Ascending aorta (tissue), 2 donors: ENCODE measurements around the gene MRPL44. TPM values are rescaled to one million over a fixed set of nuclear protein-coding genes. Genes with fewer than 3 reads are reported as not detected.
A peak's percentile ranks its signal among the peaks of the same experiment; 100 is the strongest.

Source experiments
- DNase-seq, 2 donors: peaks; one replicate each; pipeline ENCODE4 v3.0.0-alpha.2; 2019; ENCODE audit warnings: low spot score in 2 of 2
- H3K27ac ChIP-seq, 2 donors: fragments of 200-600 bp; sonication (generic); one replicate each; pipeline ENCODE4 v1.5.1; 2016 to 2017; ENCODE audit warnings: mild to moderate bottlenecking in 1 of 2
- H3K27me3 ChIP-seq: fragments of 200-600 bp; sonication (generic); one replicate; pipeline ENCODE4 v1.5.1; 2017
- H3K36me3 ChIP-seq, 2 donors: fragments of 200-600 bp; sonication (generic); one replicate each; pipeline ENCODE4 v1.5.1; 2016
- H3K4me1 ChIP-seq, 2 donors: fragments of 200-600 bp; sonication (generic); one replicate each; pipeline ENCODE4 v1.5.1; 2016 to 2017; ENCODE audit warnings: mild to moderate bottlenecking in 1 of 2
- H3K4me3 ChIP-seq, 2 donors: fragments of 200-600 bp; sonication (generic); one replicate each; pipeline ENCODE4 v1.5.1; 2016 to 2017; ENCODE audit warnings: mild to moderate bottlenecking in 1 of 2
- H3K9me3 ChIP-seq, 2 donors: fragments of 200-600 bp; sonication (generic); one replicate each; pipeline ENCODE4 v1.5.1; 2016
- CTCF ChIP-seq, 3 experiments: fragments of 200-600 bp in 2 of 3; fragments of 450-650 bp in 1 of 3; sonication (generic) in 2 of 3; IDR thresholded peaks; one replicate each; pipeline ENCODE4 v1.5.1; 2016 to 2019; ENCODE audit warnings: antibody characterized with exemption in 3 of 3, mild to moderate bottlenecking in 1 of 3, moderate library complexity in 1 of 3
- intact Hi-C: fragments of 100-400 bp; cut with DNase I; formaldehyde crosslinking; loops from one replicate; pipeline ENCODE4 v1.15.1; 2023
- total RNA-seq: library from RNA; depleted of rRNA; stranded (reverse); fragments of >200 nt; gene quantifications from one replicate; pipeline ENCODE4 v1.1.0, GENCODE V29; 2016

The MRPL44 gene
- total RNA-seq, 1 donor from 2014 or later = 3.8 TPM

- H3K36me3 ChIP-seq = no peaks in the 10 kb centered on the region
- intact Hi-C loops = no loop called here
- H3K4me3 ChIP-seq = no peak overlapping the region
These were observed 32.1 kb downstream of the MRPL44 start for GRCh38 chr2:223989206-223989855.

GRCh38 chr2:223989856-223990232, 32.6 kb downstream of the MRPL44 start:
- no peak overlapping the region for H3K4me3 ChIP-seq
- no peaks in the 10 kb centered on the region for H3K36me3 ChIP-seq
- no peak overlapping the region for H3K27ac ChIP-seq
- intact Hi-C loops = no loop called here
- H3K9me3 ChIP-seq = no peaks in the 10 kb centered on the region
- DNase-seq = no peak
- no peaks in the 10 kb centered on the region for H3K27me3 ChIP-seq
- no peaks in the 10 kb centered on the region for H3K4me1 ChIP-seq
- TF ChIP-seq CTCF (IDR thresholded peaks at IDR 0.05) = no peak

More at GRCh38 chr2:223989206-223989855, 32.1 kb downstream of the MRPL44 start:
- no peak overlapping the region for H3K27ac ChIP-seq
- no peaks in the 10 kb centered on the region for H3K9me3 ChIP-seq
- no peaks in the 10 kb centered on the region for H3K27me3 ChIP-seq
- no peaks in the 10 kb centered on the region for H3K4me1 ChIP-seq
- DNase-seq = no peak
- TF ChIP-seq CTCF (IDR thresholded peaks at IDR 0.05) = no peak

GRCh38 chr2:223991611-223992010, 34.3 kb downstream of the MRPL44 start:
- intact Hi-C loops = no loop called here
- H3K27ac ChIP-seq = no peak overlapping the region
- no peak for DNase-seq
- H3K27me3 ChIP-seq = no peaks in the 10 kb centered on the region
- H3K9me3 ChIP-seq = no peaks in the 10 kb centered on the region
- no peaks in the 10 kb centered on the region for H3K4me1 ChIP-seq
- no peak overlapping the region for H3K4me3 ChIP-seq
- TF ChIP-seq CTCF (IDR thresholded peaks at IDR 0.05) = no peak
- no peaks in the 10 kb centered on the region for H3K36me3 ChIP-seq

GRCh38 chr2:223993634-223994232, 36.5 kb downstream of the MRPL44 start:
- peak; percentile 52 to 81 (median 65) for TF ChIP-seq CTCF (IDR thresholded peaks at IDR 0.05)
- peak in 1 of 2 donors; percentile 80 for DNase-seq
- H3K27me3 ChIP-seq = no peaks in the 10 kb centered on the region
- no peaks in the 10 kb centered on the region for H3K36me3 ChIP-seq
- no peak overlapping the region for H3K27ac ChIP-seq
- H3K4me3 ChIP-seq = no peak overlapping the region
- no peaks in the 10 kb centered on the region for H3K4me1 ChIP-seq
- intact Hi-C loops = loop anchor here (1.0 to 2.0 kb wide), 2 partner anchors 45 to 291 kb away; partner anchors contain the start of gene SERPINE2
- H3K9me3 ChIP-seq = no peaks in the 10 kb centered on the region

- no peaks in the 10 kb centered on the region for H3K27me3 ChIP-seq
- intact Hi-C loops = loop anchor here (2.0 kb wide), 1 partner anchor 44 kb away; the partner anchor contains the start of gene SERPINE2
These were observed 37.4 kb downstream of the MRPL44 start for GRCh38 chr2:223994562-223995162.

More at GRCh38 chr2:223994562-223995162, 37.4 kb downstream of the MRPL44 start:
- DNase-seq = no peak
- Histone ChIP-seq H3K9me3 (no peaks in the 10 kb centered on the region), H3K27ac (no peak overlapping the region), H3K36me3 (no peaks in the 10 kb centered on the region), H3K4me1 (no peaks in the 10 kb centered on the region), H3K4me3 (no peak overlapping the region)
- no peak for TF ChIP-seq CTCF (IDR thresholded peaks at IDR 0.05)
